HepG2 (cell line): Measurements from ENCODE around the gene TICAM2. TPM values are rescaled to one million over a fixed set of nuclear protein-coding genes. Genes with fewer than 3 reads are reported as not detected.

ENCODE experiments used
- ATAC-seq: fragments of 200-7000 bp; cut with Tn5 transposase; 3 replicates; pipeline ENCODE4 v1.9.1; 2020; ENCODE audit warnings: mild to moderate bottlenecking, moderate library complexity
- BruUV-seq: library from RNA; stranded (reverse); fragments of 400-500 nt; replicated peaks from 2 replicates; lab custom pipeline; 2021; lab: Mats Ljungman, UMichigan
- CTCF ChIA-PET: fragments of 300-600 bp; formaldehyde crosslinking; extraction: SDS; loops from one replicate; lab custom pipeline; 2021; ENCODE audit warnings: low total read pairs, inconsistent platforms, low intra/inter-chr PET ratio; lab: Yijun Ruan, JAX
- POLR2A ChIA-PET: fragments of 350-600 bp; sonication (Branson Sonifier 250); formaldehyde crosslinking; loops from one replicate; lab custom pipeline; 2020; ENCODE audit warnings: antibody characterized with exemption, inconsistent platforms; lab: Yijun Ruan, JAX
- DNase-seq: peaks from one replicate; pipeline ENCODE4 v3.0.0-alpha.2; 2015; ENCODE audit warnings: low spot score
- FAIRE-seq: peaks from 3 replicates; lab custom pipeline; 2011; peaks lifted over from hg19 to GRCh38; lab: Jason Lieb, UNC
- H2AFZ ChIP-seq: one replicate; pipeline ENCODE4 v1.6.1; 2011; ENCODE audit warnings: low read length, inconsistent platforms
- H3K27ac ChIP-seq: fragments of 300-600 bp; 3 replicates; pipeline ENCODE4 v1.8.0; 2011; ENCODE audit warnings: mixed run types, mild to moderate bottlenecking, mixed read lengths, low read length, inconsistent platforms; ENCODE audit not compliant: insufficient read depth; ENCODE audit errors: extremely low read length
- H3K27me3 ChIP-seq, 2 experiments: fragments of 200-600 bp in 1 of 2; 2 replicates in 1 of 2; 3 replicates in 1 of 2; pipeline versions ENCODE4 v1.6.0 to v1.8.0; 2011; ENCODE audit warnings: low read length in 2 of 2, mild to moderate bottlenecking in 2 of 2, moderate library complexity in 2 of 2, inconsistent platforms in 1 of 2; ENCODE audit not compliant: insufficient read depth in 2 of 2, control insufficient read depth in 1 of 2
- H3K36me3 ChIP-seq, 2 experiments: fragments of 200-600 bp in 1 of 2; replicated peaks in 1 of 2; 2 replicates in 1 of 2; 3 replicates in 1 of 2; pipeline versions ENCODE4 v1.5.1 to v1.8.0; 2011; ENCODE audit warnings: low read length in 2 of 2, inconsistent platforms in 1 of 2; ENCODE audit not compliant: insufficient read depth in 2 of 2, control insufficient read depth in 1 of 2
- H3K4me1 ChIP-seq: 2 replicates; pipeline ENCODE4 v1.5.1; 2012; ENCODE audit warnings: low read length, inconsistent platforms; ENCODE audit not compliant: insufficient read depth
- H3K4me2 ChIP-seq: 2 replicates; pipeline ENCODE4 v1.6.0; 2011; ENCODE audit warnings: low read depth, low read length, inconsistent platforms
- H3K4me3 ChIP-seq, 3 experiments: fragments of 200-600 bp in 1 of 3; sonication (generic), shearing (Covaris generic) in 1 of 3; replicated peaks in 1 of 3; 2 replicates each; pipeline ENCODE4 v1.5.1; 2011 to 2016; ENCODE audit warnings: low read length in 3 of 3, inconsistent platforms in 2 of 3, low read depth in 2 of 3, mild to moderate bottlenecking in 2 of 3, control low read depth in 1 of 3, mixed read lengths in 1 of 3; ENCODE audit not compliant: insufficient read depth in 1 of 3
- H3K79me2 ChIP-seq: one replicate; pipeline ENCODE4 v1.6.1; 2011; ENCODE audit warnings: low read length, inconsistent platforms; ENCODE audit not compliant: insufficient read depth
- H3K9ac ChIP-seq: 2 replicates; pipeline ENCODE4 v1.6.0; 2011; ENCODE audit warnings: mild to moderate bottlenecking, low read depth, low read length, inconsistent platforms; ENCODE audit not compliant: insufficient read depth
- H3K9me3 ChIP-seq: 2 replicates; pipeline ENCODE4 v1.5.1; 2012; ENCODE audit warnings: mild to moderate bottlenecking, low read length
- H4K20me1 ChIP-seq: 2 replicates; pipeline ENCODE4 v1.6.0; 2011; ENCODE audit warnings: inconsistent platforms, mild to moderate bottlenecking, low read length, moderate library complexity; ENCODE audit not compliant: insufficient read depth
- ELF1 ChIP-seq: sonication (generic); formaldehyde crosslinking; IDR thresholded peaks from 2 replicates; pipeline ENCODE4 v1.4.0; 2020; ENCODE audit warnings: missing genetic modification reagents
- KAT8 ChIP-seq: IDR thresholded peaks from 2 replicates; pipeline ENCODE4 v1.6.1; 2016; ENCODE audit warnings: missing genetic modification reagents, missing compliant biosample characterization
- MLLT10 ChIP-seq: sonication (generic); formaldehyde crosslinking; IDR thresholded peaks from 2 replicates; pipeline ENCODE4 v1.4.0; 2020; ENCODE audit warnings: missing genetic modification reagents
- MTA1 ChIP-seq: sonication (generic); formaldehyde crosslinking; IDR thresholded peaks from 2 replicates; pipeline ENCODE4 v1.4.0; 2020; ENCODE audit warnings: missing genetic modification reagents, mild to moderate bottlenecking, borderline replicate concordance
- RAD21 ChIP-seq: fragments of 450-650 bp; formaldehyde crosslinking; IDR thresholded peaks from 2 replicates; pipeline ENCODE4 v1.5.0; 2020; ENCODE audit warnings: mild to moderate bottlenecking
- SMC3 ChIP-seq: IDR thresholded peaks from 2 replicates; pipeline ENCODE4 v1.6.1; 2011; ENCODE audit warnings: low read length, improper control_type of control experiment
- STAG1 ChIP-seq: sonication (generic); formaldehyde crosslinking; IDR thresholded peaks from 2 replicates; pipeline ENCODE4 v1.4.0; 2020; ENCODE audit warnings: missing genetic modification reagents
- SUZ12 ChIP-seq: fragments of 150-350 bp; IDR thresholded peaks from 2 replicates; pipeline ENCODE4 v1.6.1; 2014; ENCODE audit warnings: low read depth, low read length
- ZNF20 ChIP-seq: sonication (generic); formaldehyde crosslinking; IDR thresholded peaks from 2 replicates; pipeline ENCODE4 v1.4.0; 2020; ENCODE audit warnings: mild to moderate bottlenecking, moderate library complexity, missing genetic modification reagents
- ZNF225 ChIP-seq: sonication (generic); formaldehyde crosslinking; IDR thresholded peaks from 2 replicates; pipeline ENCODE4 v1.4.0; 2020; ENCODE audit warnings: mild to moderate bottlenecking, missing genetic modification reagents
- ZNF432 ChIP-seq: sonication (generic); formaldehyde crosslinking; IDR thresholded peaks from 2 replicates; pipeline ENCODE4 v1.5.0; 2020; ENCODE audit warnings: missing genetic modification reagents, mild to moderate bottlenecking, borderline replicate concordance
- ZNF747 ChIP-seq: sonication (generic); formaldehyde crosslinking; IDR thresholded peaks from 2 replicates; pipeline ENCODE4 v1.8.1; 2023; ENCODE audit warnings: missing genetic modification reagents, mild to moderate bottlenecking, borderline replicate concordance
- WGBS: methylation state at CpG from one replicate; pipeline ENCODE4 v1.1.6; 2017; ENCODE audit warnings: low lambda C conversion rate; 5-methylcytosine and 5-hydroxymethylcytosine counted together
- in situ Hi-C: cut with HindIII; loops from 2 replicates; pipeline ENCODE4 v1.10.0; 2017; ENCODE audit warnings: low pct_unique_long_range_greater_than_20kb; ENCODE audit not compliant: extremely low pct_ligation_motif_present
- intact Hi-C: fragments of 100-400 bp; cut with micrococcal nuclease; formaldehyde crosslinking; loops from one replicate; pipeline ENCODE4 v1.10.0; 2022; ENCODE audit not compliant: unreplicated experiment
- polyA plus RNA-seq, 8 experiments: library from polyadenylated mRNA; depleted of rRNA in 3 of 8; stranded (reverse) in 7 of 8; unstranded in 1 of 8; fragments of >200 nt; fragmentation: Illumina TruSeq in 4 of 8; extraction: Trizol in 4 of 8; gene quantifications; 2 replicates each; pipeline versions ENCODE4 v1.2.1 to v1.2.3, GENCODE V29; 2011 to 2016; ENCODE audit warnings: low read depth in 4 of 8, missing spikeins in 1 of 8, mixed read lengths in 1 of 8; ENCODE audit not compliant: insufficient read depth in 1 of 8
- total RNA-seq, 5 experiments: library from RNA; depleted of rRNA; stranded (reverse); fragments of >200 nt; fragmentation: Illumina TruSeq; extraction: Trizol; gene quantifications; 2 replicates each; pipeline ENCODE4 v1.2.3, GENCODE V29; 2016; ENCODE audit warnings: low read depth in 1 of 5
- TF ChIP-seq, protein P1 (sequence below): sonication (generic); formaldehyde crosslinking; IDR thresholded peaks from 2 replicates; pipeline ENCODE4 v1.8.1; 2023; ENCODE audit warnings: mild to moderate bottlenecking, inconsistent platforms, moderate library complexity, missing genetic modification reagents, borderline replicate concordance
- TF ChIP-seq, protein P2 (sequence below): sonication (generic); formaldehyde crosslinking; IDR thresholded peaks from 2 replicates; pipeline ENCODE4 v1.5.0; 2020; ENCODE audit warnings: mild to moderate bottlenecking, missing genetic modification reagents, moderate library complexity
- TF ChIP-seq, protein P3 (sequence below): sonication (generic); formaldehyde crosslinking; IDR thresholded peaks from 2 replicates; pipeline ENCODE4 v1.4.0; 2020; ENCODE audit warnings: missing genetic modification reagents, borderline replicate concordance

The TICAM2 gene
- total and polyA plus RNA-seq, 2 of the 13 experiments (the other 11 are each of a cell fraction or from before 2014, with no cell fraction given) = 0.04 TPM; not detected in 1

DNA sequence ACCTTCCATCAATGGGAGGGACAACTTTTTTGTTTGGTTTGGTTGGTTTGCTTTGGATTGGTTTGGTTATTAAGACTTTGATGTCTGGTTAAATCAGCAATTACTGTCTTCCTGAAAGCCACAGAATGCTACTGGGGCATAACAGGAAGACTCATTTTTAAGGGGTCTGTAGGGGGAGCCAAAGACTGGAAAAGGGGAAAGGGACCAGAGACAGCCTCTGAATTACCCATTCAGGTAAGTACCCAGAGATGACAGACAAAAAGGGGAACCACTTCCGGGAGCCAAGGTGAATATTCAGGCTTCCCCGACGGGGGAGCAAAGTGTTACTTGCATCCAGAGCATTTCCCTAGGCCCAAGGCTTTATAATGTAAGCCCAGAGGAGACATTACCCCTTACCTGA lies 53.1 kb downstream of the TICAM2 start:
- CTCF ChIA-PET = interaction anchor here (0.8 to 1.8 kb wide), 2 partner anchors 26 to 38 kb away, joined by 4 to 7 read pairs; no protein-coding TSS in a partner anchor
- Histone ChIP-seq H4K20me1 (no peaks in the 10 kb centered on the region), H3K9me3 (peaks cover 6% of the 10 kb centered on the region), H3K4me1 (peaks cover 13% of the 10 kb centered on the region), H3K4me3 (no peak overlapping the region), H3K79me2 (peaks cover under 1% of the 10 kb centered on the region), H3K9ac (no peak overlapping the region), H3K27ac (no peak overlapping the region), H2AFZ (no peak overlapping the region), H3K4me2 (no peak overlapping the region), H3K36me3 (no peaks in the 10 kb centered on the region), H3K27me3 (peaks cover 0 to 7% of the 10 kb centered on the region in 2 experiments; a peak in 2 of 5 replicates)
- BruUV-seq = no TSS peak
- WGBS = 16% methylated on average over 3 of the region's 3 CpGs
- in situ Hi-C loops = loop anchor here (5.0 to 10.0 kb wide), 2 partner anchors 38 to 286 kb away; no protein-coding TSS in a partner anchor
- FAIRE-seq = no peak
- intact Hi-C loops = loop anchor here (1.0 kb wide), 2 partner anchors 25 to 37 kb away; no protein-coding TSS in a partner anchor
- DNase-seq = peak; percentile 45
- POLR2A ChIA-PET = no interaction called here
- ATAC-seq = no peak
- TF ChIP-seq, protein P1, sequence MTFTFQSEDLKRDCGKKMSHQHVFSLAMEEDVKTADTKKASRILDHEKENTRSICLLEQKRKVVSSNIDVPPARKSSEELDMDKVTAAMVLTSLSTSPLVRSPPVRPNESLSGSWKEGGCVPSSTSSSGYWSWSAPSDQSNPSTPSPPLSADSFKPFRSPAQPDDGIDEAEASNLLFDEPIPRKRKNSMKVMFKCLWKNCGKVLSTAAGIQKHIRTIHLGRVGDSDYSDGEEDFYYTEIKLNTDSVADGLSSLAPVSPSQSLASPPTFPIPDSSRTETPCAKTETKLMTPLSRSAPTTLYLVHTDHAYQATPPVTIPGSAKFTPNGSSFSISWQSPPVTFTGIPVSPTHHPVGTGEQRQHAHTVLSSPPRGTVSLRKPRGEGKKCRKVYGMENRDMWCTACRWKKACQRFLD (CRISPR knock-in tag) = no peak
- TF ChIP-seq, protein P2, sequence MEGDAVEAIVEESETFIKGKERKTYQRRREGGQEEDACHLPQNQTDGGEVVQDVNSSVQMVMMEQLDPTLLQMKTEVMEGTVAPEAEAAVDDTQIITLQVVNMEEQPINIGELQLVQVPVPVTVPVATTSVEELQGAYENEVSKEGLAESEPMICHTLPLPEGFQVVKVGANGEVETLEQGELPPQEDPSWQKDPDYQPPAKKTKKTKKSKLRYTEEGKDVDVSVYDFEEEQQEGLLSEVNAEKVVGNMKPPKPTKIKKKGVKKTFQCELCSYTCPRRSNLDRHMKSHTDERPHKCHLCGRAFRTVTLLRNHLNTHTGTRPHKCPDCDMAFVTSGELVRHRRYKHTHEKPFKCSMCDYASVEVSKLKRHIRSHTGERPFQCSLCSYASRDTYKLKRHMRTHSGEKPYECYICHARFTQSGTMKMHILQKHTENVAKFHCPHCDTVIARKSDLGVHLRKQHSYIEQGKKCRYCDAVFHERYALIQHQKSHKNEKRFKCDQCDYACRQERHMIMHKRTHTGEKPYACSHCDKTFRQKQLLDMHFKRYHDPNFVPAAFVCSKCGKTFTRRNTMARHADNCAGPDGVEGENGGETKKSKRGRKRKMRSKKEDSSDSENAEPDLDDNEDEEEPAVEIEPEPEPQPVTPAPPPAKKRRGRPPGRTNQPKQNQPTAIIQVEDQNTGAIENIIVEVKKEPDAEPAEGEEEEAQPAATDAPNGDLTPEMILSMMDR = peak; percentile 73
- TF ChIP-seq RAD21 (CRISPR knock-in tag) (0 out of 2 replicates have a peak, but pooled peaks have one; percentile 18), MTA1 (CRISPR knock-in tag) (no peak), MLLT10 (CRISPR knock-in tag) (no peak), ZNF747 (no peak), ZNF225 (CRISPR knock-in tag) (no peak), ZNF20 (CRISPR knock-in tag) (no peak), ZNF432 (no peak), SUZ12 (no peak), SMC3 (peak; percentile 60), STAG1 (CRISPR knock-in tag) (peak; percentile 71), ELF1 (CRISPR knock-in tag) (peak; percentile 30; the same call in 1 of the 2 replicates), KAT8 (CRISPR knock-in tag) (no peak)
- TF ChIP-seq, protein P3, sequence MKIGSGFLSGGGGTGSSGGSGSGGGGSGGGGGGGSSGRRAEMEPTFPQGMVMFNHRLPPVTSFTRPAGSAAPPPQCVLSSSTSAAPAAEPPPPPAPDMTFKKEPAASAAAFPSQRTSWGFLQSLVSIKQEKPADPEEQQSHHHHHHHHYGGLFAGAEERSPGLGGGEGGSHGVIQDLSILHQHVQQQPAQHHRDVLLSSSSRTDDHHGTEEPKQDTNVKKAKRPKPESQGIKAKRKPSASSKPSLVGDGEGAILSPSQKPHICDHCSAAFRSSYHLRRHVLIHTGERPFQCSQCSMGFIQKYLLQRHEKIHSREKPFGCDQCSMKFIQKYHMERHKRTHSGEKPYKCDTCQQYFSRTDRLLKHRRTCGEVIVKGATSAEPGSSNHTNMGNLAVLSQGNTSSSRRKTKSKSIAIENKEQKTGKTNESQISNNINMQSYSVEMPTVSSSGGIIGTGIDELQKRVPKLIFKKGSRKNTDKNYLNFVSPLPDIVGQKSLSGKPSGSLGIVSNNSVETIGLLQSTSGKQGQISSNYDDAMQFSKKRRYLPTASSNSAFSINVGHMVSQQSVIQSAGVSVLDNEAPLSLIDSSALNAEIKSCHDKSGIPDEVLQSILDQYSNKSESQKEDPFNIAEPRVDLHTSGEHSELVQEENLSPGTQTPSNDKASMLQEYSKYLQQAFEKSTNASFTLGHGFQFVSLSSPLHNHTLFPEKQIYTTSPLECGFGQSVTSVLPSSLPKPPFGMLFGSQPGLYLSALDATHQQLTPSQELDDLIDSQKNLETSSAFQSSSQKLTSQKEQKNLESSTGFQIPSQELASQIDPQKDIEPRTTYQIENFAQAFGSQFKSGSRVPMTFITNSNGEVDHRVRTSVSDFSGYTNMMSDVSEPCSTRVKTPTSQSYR (CRISPR knock-in tag) = no peak
